ENCODE measurements around the gene GALNT18. TPM values are rescaled to one million over a fixed set of nuclear protein-coding genes. Genes with fewer than 3 reads are reported as not detected.

GALNT18 gene
- total and polyA plus RNA-seq, 2 experiments from 2014 or later: 4.3 to 10.8 TPM

- no peaks in the 10 kb centered on the region for H3K9me2 ChIP-seq (ENCODE audit: insufficient read depth)
- no peaks in the 10 kb centered on the region for H3K27me3 ChIP-seq (ENCODE audit: insufficient read depth)
- no peaks in the 10 kb centered on the region for H3F3A ChIP-seq (replicated peaks; ENCODE audit: low read depth)
- Mint-ChIP-seq H3K4me3 (no peak overlapping the region), H3K27ac (no peak overlapping the region), H3K9me3 (no peaks in the 10 kb centered on the region), H3K36me3 (ENCODE audit: low read depth) (no peaks in the 10 kb centered on the region), H3K4me1 (peaks cover 33% of the 10 kb centered on the region), H3K27me3 (ENCODE audit: insufficient read depth, low read depth, poor library complexity) (peaks cover 6% of the 10 kb centered on the region)
- H3K4me2 ChIP-seq: no peak overlapping the region
- no peak overlapping the region for H3K4me3 ChIP-seq
- H3K27ac ChIP-seq (ENCODE audit: low read depth): no peak overlapping the region
- H3K4me1 ChIP-seq (ENCODE audit: insufficient read depth): peaks cover 22% of the 10 kb centered on the region
- DNase-seq (ENCODE audit: low spot score) (no peak), ATAC-seq (no peak)
- no peaks in the 10 kb centered on the region for H3K79me2 ChIP-seq (replicated peaks; ENCODE audit: insufficient read depth)
- H4K20me1 ChIP-seq (replicated peaks; ENCODE audit: insufficient read depth): no peaks in the 10 kb centered on the region
- H2AFZ ChIP-seq: no peak overlapping the region
- no peak for TF ChIP-seq CREB1 (CRISPR knock-in tag; IDR thresholded peaks at IDR 0.05; ENCODE audit: low read depth)
- no peak for TF ChIP-seq REST (IDR thresholded peaks at IDR 0.05; ENCODE audit: unreplicated experiment)
- no peak for TF ChIP-seq EZH2 (IDR thresholded peaks at IDR 0.05; ENCODE audit: low read depth, unreplicated experiment)
- no peak for TF ChIP-seq JUNB (IDR thresholded peaks at IDR 0.05; ENCODE audit: unreplicated experiment)
- TF ChIP-seq STAT1 (IDR thresholded peaks at IDR 0.05; ENCODE audit: unreplicated experiment): no peak
- TF ChIP-seq, protein P1, sequence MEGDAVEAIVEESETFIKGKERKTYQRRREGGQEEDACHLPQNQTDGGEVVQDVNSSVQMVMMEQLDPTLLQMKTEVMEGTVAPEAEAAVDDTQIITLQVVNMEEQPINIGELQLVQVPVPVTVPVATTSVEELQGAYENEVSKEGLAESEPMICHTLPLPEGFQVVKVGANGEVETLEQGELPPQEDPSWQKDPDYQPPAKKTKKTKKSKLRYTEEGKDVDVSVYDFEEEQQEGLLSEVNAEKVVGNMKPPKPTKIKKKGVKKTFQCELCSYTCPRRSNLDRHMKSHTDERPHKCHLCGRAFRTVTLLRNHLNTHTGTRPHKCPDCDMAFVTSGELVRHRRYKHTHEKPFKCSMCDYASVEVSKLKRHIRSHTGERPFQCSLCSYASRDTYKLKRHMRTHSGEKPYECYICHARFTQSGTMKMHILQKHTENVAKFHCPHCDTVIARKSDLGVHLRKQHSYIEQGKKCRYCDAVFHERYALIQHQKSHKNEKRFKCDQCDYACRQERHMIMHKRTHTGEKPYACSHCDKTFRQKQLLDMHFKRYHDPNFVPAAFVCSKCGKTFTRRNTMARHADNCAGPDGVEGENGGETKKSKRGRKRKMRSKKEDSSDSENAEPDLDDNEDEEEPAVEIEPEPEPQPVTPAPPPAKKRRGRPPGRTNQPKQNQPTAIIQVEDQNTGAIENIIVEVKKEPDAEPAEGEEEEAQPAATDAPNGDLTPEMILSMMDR (conservative IDR thresholded peaks at IDR 0.05; ENCODE audit: low read depth in 2 of 2): no peak
- no peak for TF ChIP-seq EZH2phosphoT487 (IDR thresholded peaks at IDR 0.05; ENCODE audit: unreplicated experiment)
- H3K36me3 ChIP-seq (ENCODE audit: insufficient read depth): no peaks in the 10 kb centered on the region
Observed at GRCh38 chr11:11505190-11505589, 116.6 kb downstream of the GALNT18 start.

DNA sequence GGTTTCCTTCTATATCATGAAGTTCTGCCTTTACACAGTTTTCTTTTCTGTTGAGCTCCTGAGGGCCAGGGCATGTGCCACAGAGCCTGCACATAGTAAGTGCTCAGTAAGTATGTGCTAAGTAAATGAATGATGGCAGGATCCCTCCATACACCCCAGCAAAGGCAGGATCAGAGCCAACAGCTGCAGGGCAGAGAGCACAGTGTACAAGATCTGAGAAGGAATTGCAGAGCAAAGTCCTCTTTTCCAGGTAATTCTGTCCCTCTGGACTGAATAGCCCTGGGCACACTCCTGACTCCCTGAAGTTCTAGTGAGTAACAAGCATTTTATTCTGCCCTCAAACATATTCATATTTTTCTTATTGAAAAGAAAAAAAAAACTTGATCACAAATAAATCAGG is 117.7 kb downstream of the GALNT18 start:
- DNase-seq (ENCODE audit: low spot score) (no peak), ATAC-seq (no peak)
- Mint-ChIP-seq H3K36me3 (ENCODE audit: low read depth) (no peaks in the 10 kb centered on the region), H3K4me3 (no peak overlapping the region), H3K27ac (no peak overlapping the region), H3K9me3 (no peaks in the 10 kb centered on the region), H3K4me1 (peaks cover 29% of the 10 kb centered on the region), H3K27me3 (ENCODE audit: insufficient read depth, low read depth, poor library complexity) (peaks cover 6% of the 10 kb centered on the region)
- H3K4me1 ChIP-seq (ENCODE audit: insufficient read depth): peaks cover 22% of the 10 kb centered on the region
- no peaks in the 10 kb centered on the region for H3K9me2 ChIP-seq (ENCODE audit: insufficient read depth)
- no peak overlapping the region for H2AFZ ChIP-seq
- no peak overlapping the region for H3K4me2 ChIP-seq
- H3F3A ChIP-seq (replicated peaks; ENCODE audit: low read depth): no peaks in the 10 kb centered on the region
- H3K79me2 ChIP-seq (replicated peaks; ENCODE audit: insufficient read depth): no peaks in the 10 kb centered on the region
- H3K27me3 ChIP-seq (ENCODE audit: insufficient read depth): no peaks in the 10 kb centered on the region
- H3K4me3 ChIP-seq: no peak overlapping the region
- no peak overlapping the region for H3K27ac ChIP-seq (ENCODE audit: low read depth)
- no peaks in the 10 kb centered on the region for H4K20me1 ChIP-seq (replicated peaks; ENCODE audit: insufficient read depth)
- no peaks in the 10 kb centered on the region for H3K36me3 ChIP-seq (ENCODE audit: insufficient read depth)
- TF ChIP-seq NANOG (IDR thresholded peaks at IDR 0.05; ENCODE audit: borderline replicate concordance) (no peak), JUNB (IDR thresholded peaks at IDR 0.05; ENCODE audit: unreplicated experiment) (no peak), EZH2 (IDR thresholded peaks at IDR 0.05; ENCODE audit: low read depth, unreplicated experiment) (no peak), STAT1 (IDR thresholded peaks at IDR 0.05; ENCODE audit: unreplicated experiment) (no peak), ZNF331 (CRISPR knock-in tag; IDR thresholded peaks at IDR 0.05; ENCODE audit: low read depth) (no peak), CREB1 (CRISPR knock-in tag; IDR thresholded peaks at IDR 0.05; ENCODE audit: low read depth) (no peak), REST (IDR thresholded peaks at IDR 0.05; ENCODE audit: unreplicated experiment) (no peak)
